A549 (cell line): ENCODE measurements around the gene SLX9. TPM values are rescaled to one million over a fixed set of nuclear protein-coding genes. Genes with fewer than 3 reads are reported as not detected.

ENCODE experiments used
- ATAC-seq, 2 experiments: fragments of 200-7000 bp in 1 of 2; fragments of >200 bp in 1 of 2; cut with Nextera tagmentation in 1 of 2; cut with Tn5 transposase in 1 of 2; 3 replicates each; pipeline versions ENCODE4 v1.8.0 to v1.9.1; 2018 to 2020; ENCODE audit warnings: mild to moderate bottlenecking in 1 of 2, moderate library complexity in 1 of 2
- CTCF ChIA-PET: fragments of 300-600 bp; sonication (Branson Sonifier 250); formaldehyde crosslinking; extraction: SDS; loops from one replicate; lab custom pipeline; 2021; ENCODE audit warnings: antibody characterized with exemption, inconsistent platforms; lab: Yijun Ruan, JAX
- POLR2A ChIA-PET: fragments of 350-600 bp; formaldehyde crosslinking; extraction: SDS; loops from one replicate; lab custom pipeline; 2021; ENCODE audit warnings: antibody characterized with exemption, inconsistent platforms; lab: Yijun Ruan, JAX
- DNase-seq, 2 experiments: peaks; one replicate each; pipeline versions ENCODE4 v3.0.0 to v3.0.0-alpha.2; 2011 to 2016; ENCODE audit warnings: low read depth in 1 of 2, low spot score in 1 of 2
- FAIRE-seq: peaks from 2 replicates; lab custom pipeline; 2011; peaks lifted over from hg19 to GRCh38; lab: Jason Lieb, UNC
- H3K27ac ChIP-seq, 2 experiments: fragments of >200 bp; sonication (Bioruptor Twin); formaldehyde crosslinking; 3 replicates each; pipeline ENCODE4 v1.5.1; 2016 to 2017
- H3K4me1 ChIP-seq: fragments of >200 bp; sonication (Bioruptor Twin); formaldehyde crosslinking; 3 replicates; pipeline ENCODE4 v1.6.1; 2016
- H3K4me2 ChIP-seq: fragments of >200 bp; sonication (Bioruptor Twin); formaldehyde crosslinking; 3 replicates; pipeline ENCODE4 v1.6.1; 2016
- H3K4me3 ChIP-seq: fragments of >200 bp; sonication (Bioruptor Twin); formaldehyde crosslinking; 3 replicates; pipeline ENCODE4 v1.5.1; 2016
- H3K9me3 ChIP-seq: fragments of >200 bp; sonication (Bioruptor Twin); formaldehyde crosslinking; 3 replicates; pipeline ENCODE4 v1.6.1; 2016
- CEBPB ChIP-seq, 2 experiments: fragments of >200 bp in 1 of 2; sonication (Bioruptor Twin) in 1 of 2; formaldehyde crosslinking in 1 of 2; IDR thresholded peaks; 2 replicates each; pipeline ENCODE4 v1.6.1; 2012 to 2016
- E2F6 ChIP-seq: IDR thresholded peaks from 2 replicates; pipeline ENCODE4 v1.6.1; 2012; ENCODE audit warnings: low read depth, borderline replicate concordance
- EP300 ChIP-seq, 2 experiments: fragments of >200 bp; sonication (Bioruptor Twin); formaldehyde crosslinking; IDR thresholded peaks; 2 replicates in 1 of 2; 3 replicates in 1 of 2; pipeline ENCODE4 v1.6.1; 2016 to 2017
- FOSB ChIP-seq: fragments of 250-450 bp; sonication (Bioruptor Pico); IDR thresholded peaks from 2 replicates; pipeline ENCODE4 v1.5.0; 2020; ENCODE audit warnings: mild to moderate bottlenecking, moderate library complexity
- FOSL2 ChIP-seq, 2 experiments: fragments of 450-650 bp in 1 of 2; fragments of >200 bp in 1 of 2; sonication (Bioruptor Twin) in 1 of 2; formaldehyde crosslinking; IDR thresholded peaks; 2 replicates each; pipeline versions ENCODE4 v1.5.0 to v1.6.1; 2016 to 2020; ENCODE audit warnings: mild to moderate bottlenecking in 1 of 2, moderate library complexity in 1 of 2
- FOXS1 ChIP-seq: fragments of 250-450 bp; sonication (Bioruptor Pico); IDR thresholded peaks from 2 replicates; pipeline ENCODE4 v1.5.0; 2020; ENCODE audit warnings: mild to moderate bottlenecking, moderate library complexity
- GATA3 ChIP-seq: IDR thresholded peaks from 2 replicates; pipeline ENCODE4 v1.6.1; 2012; ENCODE audit warnings: borderline replicate concordance
- HDAC2 ChIP-seq: fragments of 200-600 bp; sonication (generic); IDR thresholded peaks from 2 replicates; pipeline ENCODE4 v1.6.1; 2016
- HES2 ChIP-seq: fragments of >200 bp; sonication (Bioruptor Twin); formaldehyde crosslinking; IDR thresholded peaks from 2 replicates; pipeline ENCODE4 v1.6.1; 2016
- HMGXB4 ChIP-seq: fragments of 250-450 bp; sonication (Bioruptor Pico); IDR thresholded peaks from 2 replicates; pipeline ENCODE4 v1.5.0; 2021; ENCODE audit warnings: mild to moderate bottlenecking, moderate library complexity, borderline replicate concordance
- JUN ChIP-seq, 2 experiments: fragments of >200 bp; sonication (Bioruptor Twin); formaldehyde crosslinking; IDR thresholded peaks; 2 replicates in 1 of 2; 3 replicates in 1 of 2; pipeline ENCODE4 v1.6.1; 2016 to 2017
- MAFK ChIP-seq: fragments of 450-650 bp; IDR thresholded peaks from 2 replicates; pipeline ENCODE4 v1.6.1; 2014; ENCODE audit not compliant: partially characterized antibody
- NPAS2 ChIP-seq: fragments of 250-450 bp; sonication (Bioruptor Pico); IDR thresholded peaks from 2 replicates; pipeline ENCODE4 v1.8.0; 2022; ENCODE audit warnings: mild to moderate bottlenecking, moderate library complexity, borderline replicate concordance
- NR3C1 ChIP-seq: fragments of >200 bp; sonication (Bioruptor Twin); formaldehyde crosslinking; IDR thresholded peaks from 3 replicates; pipeline ENCODE4 v1.6.1; 2017
- PBX3 ChIP-seq: IDR thresholded peaks from 2 replicates; pipeline ENCODE4 v1.6.1; 2012
- REST ChIP-seq: fragments of 200-600 bp; sonication (generic); IDR thresholded peaks from 2 replicates; pipeline ENCODE4 v1.6.1; 2016; ENCODE audit warnings: antibody characterized with exemption, mild to moderate bottlenecking, moderate library complexity
- RNF2 ChIP-seq: fragments of 200-600 bp; sonication (generic); IDR thresholded peaks from 2 replicates; pipeline ENCODE4 v1.6.1; 2016; ENCODE audit warnings: low read depth, mild to moderate bottlenecking, antibody characterized with exemption, moderate library complexity, borderline replicate concordance
- SMC3 ChIP-seq: fragments of >200 bp; sonication (Bioruptor Twin); formaldehyde crosslinking; IDR thresholded peaks from 3 replicates; pipeline ENCODE4 v1.6.1; 2018; ENCODE audit warnings: inconsistent platforms
- SREBF2 ChIP-seq: fragments of 450-650 bp; IDR thresholded peaks from 2 replicates; pipeline ENCODE4 v1.6.1; 2014; ENCODE audit warnings: mild to moderate bottlenecking, moderate library complexity
- TFCP2L1 ChIP-seq: fragments of 250-450 bp; sonication (Bioruptor Pico); IDR thresholded peaks from 2 replicates; pipeline ENCODE4 v1.5.0; 2021; ENCODE audit warnings: mild to moderate bottlenecking
- ZFP36 ChIP-seq: fragments of 450-650 bp; IDR thresholded peaks from 2 replicates; pipeline ENCODE4 v1.6.1; 2014; ENCODE audit warnings: borderline replicate concordance; ENCODE audit not compliant: partially characterized antibody
- WGBS: methylation state at CpG from one replicate; pipeline ENCODE4 v1.1.6; 2017; ENCODE audit errors: missing lambda C conversion rate; 5-methylcytosine and 5-hydroxymethylcytosine counted together
- polyA plus RNA-seq, 4 experiments: library from polyadenylated mRNA; depleted of rRNA in 3 of 4; stranded (reverse); fragments of >200 nt; fragmentation: RNase III in 1 of 4; extraction: RNeasy Plus Mini Kit Qiagen cat#74134 plus additional on column Dnase treatment in 1 of 4; gene quantifications; 2 replicates in 3 of 4; 3 replicates in 1 of 4; pipeline ENCODE4 v1.2.3, GENCODE V29; 2011 to 2017

The SLX9 gene
- polyA plus RNA-seq, 2 of the 4 experiments (the other 2 are of a cell fraction): 26.9 to 40.6 TPM

GRCh38 chr21:44947111-44947929 is 7.5 kb downstream of the SLX9 start:
- DNase-seq (no peak), ATAC-seq (peak; percentile 38 to 45; a peak in 4 of 6 replicates), FAIRE-seq (no peak)
- Histone ChIP-seq H3K4me2 (peak overlapping the region; percentile 68), H3K9me3 (no peaks in the 10 kb centered on the region), H3K27ac (peak overlapping the region; percentile 70 to 88), H3K4me3 (no peak overlapping the region), H3K4me1 (peaks cover 36% of the 10 kb centered on the region)
- ChIA-PET CTCF (interaction anchor here (0.8 to 14.2 kb wide), 9 partner anchors 15 to 193 kb away, joined by 3 to 224 read pairs (median 5); no protein-coding TSS in a partner anchor), POLR2A (interaction anchor here (0.8 kb wide), 1 partner anchor 25 kb away, joined by 4 read pairs; no protein-coding TSS in a partner anchor)
- TF ChIP-seq FOXS1 (no peak), HDAC2 (no peak), PBX3 (no peak), EP300 (IDR thresholded peaks at IDR 0.05) (no peak), E2F6 (no peak), HMGXB4 (CRISPR knock-in tag) (no peak), JUN (IDR thresholded peaks at IDR 0.05) (no peak), NR3C1 (no peak)
- WGBS: 56% methylated on average over 11 of the region's 22 CpGs

GRCh38 chr21:44947930-44948331 is 8.1 kb downstream of the SLX9 start:
- FAIRE-seq: no peak

GRCh38 chr21:44948426-44949120 is 8.7 kb downstream of the SLX9 start:
- H3K4me1 ChIP-seq: peaks cover 36% of the 10 kb centered on the region
- no peak for ATAC-seq
- H3K9me3 ChIP-seq: no peaks in the 10 kb centered on the region
- no peak for FAIRE-seq
- 74% methylated on average over 5 of the region's 16 CpGs for WGBS
- peak overlapping the region; percentile 70 to 88 for H3K27ac ChIP-seq
- POLR2A ChIA-PET: interaction anchor here (0.7 kb wide), 1 partner anchor 180 kb away, joined by 3 read pairs; no protein-coding TSS in a partner anchor
- CTCF ChIA-PET: interaction anchor here (0.8 to 14.2 kb wide), 14 partner anchors 9 to 192 kb away, joined by 3 to 224 read pairs (median 7); no protein-coding TSS in a partner anchor
- no peak for DNase-seq
- no peak overlapping the region for H3K4me3 ChIP-seq
- peak overlapping the region; percentile 32; the same call in 1 of the 3 replicates for H3K4me2 ChIP-seq
- TF ChIP-seq FOSB (no peak), SREBF2 (no peak), MAFK (no peak), ZFP36 (no peak), TFCP2L1 (CRISPR knock-in tag) (no peak), RNF2 (no peak), NPAS2 (CRISPR knock-in tag) (no peak), REST (no peak), GATA3 (no peak)

More at GRCh38 chr21:44947930-44948331, 8.1 kb downstream of the SLX9 start:
- no peak overlapping the region for H3K4me3 ChIP-seq
- ChIA-PET CTCF (interaction anchor here (0.8 to 14.2 kb wide), 14 partner anchors 10 to 192 kb away, joined by 3 to 224 read pairs (median 5); no protein-coding TSS in a partner anchor), POLR2A (interaction anchor here (0.8 kb wide), 1 partner anchor 24 kb away, joined by 4 read pairs; no protein-coding TSS in a partner anchor)
- TF ChIP-seq HES2 (no peak), EP300 (IDR thresholded peaks at IDR 0.05) (peak in 1 of 2 experiments; percentile 39; a peak in 1 of 5 replicates), SMC3 (0 out of 3 replicates have a peak, but pooled peaks have one; percentile 14), CEBPB (IDR thresholded peaks at IDR 0.05) (peak; percentile 44 to 80; a peak in 3 of 4 replicates), MAFK (no peak), E2F6 (no peak), FOSL2 (IDR thresholded peaks at IDR 0.05) (no peak), FOSL2 (CRISPR knock-in tag; IDR thresholded peaks at IDR 0.05) (no peak)
- peak in 1 of 2 experiments; percentile 46; a peak in 2 of 6 replicates for ATAC-seq
- WGBS: 71% methylated on average over 13 of the region's 33 CpGs
- H3K4me2 ChIP-seq: peak overlapping the region; percentile 68
- peak overlapping the region; percentile 70 to 88 for H3K27ac ChIP-seq
- peaks cover 36% of the 10 kb centered on the region for H3K4me1 ChIP-seq
- DNase-seq: no peak
- H3K9me3 ChIP-seq: no peaks in the 10 kb centered on the region
